ENCODE results near the gene EGR1. TPM values are rescaled to one million over a fixed set of nuclear protein-coding genes. Genes with fewer than 3 reads are reported as not detected.

EGR1 gene
- polyA plus RNA-seq, 1 of the 3 experiments (the other 2 are of a cell fraction), result 48.0 TPM

DNA sequence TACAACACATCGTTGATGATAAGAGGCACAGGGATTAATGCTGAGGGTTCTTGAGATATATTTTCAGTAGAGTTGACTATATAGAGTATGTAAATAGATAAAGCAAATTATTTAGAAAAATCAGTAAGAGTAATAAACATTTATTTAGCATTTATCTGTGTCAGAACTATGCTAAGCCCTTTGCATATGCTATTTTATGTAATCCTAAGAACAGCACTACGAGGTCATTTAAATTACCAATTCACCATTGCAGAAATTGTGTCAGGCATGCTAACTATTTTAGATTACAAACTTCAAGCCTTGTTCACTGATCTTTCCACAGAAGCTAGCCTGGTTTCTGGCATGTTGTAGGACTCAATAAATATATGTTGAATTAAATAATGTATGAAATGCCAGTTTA is 46.8 kb upstream of the EGR1 start:
- no peaks in the 10 kb centered on the region for H3K27me3 ChIP-seq (ENCODE audit: insufficient read depth)
- H4K20me1 ChIP-seq (ENCODE audit: insufficient read depth), result no peaks in the 10 kb centered on the region
- CTCF ChIA-PET, result no interaction called here
- POLR2A ChIA-PET, result no interaction called here
- no peaks in the 10 kb centered on the region for H3K4me1 ChIP-seq (ENCODE audit: control insufficient read depth in 1 of 2, insufficient read depth in 2 of 2, low read depth in 1 of 2, low read length in 1 of 2)
- DNase-seq, result no peak
- no peak overlapping the region for H3K27ac ChIP-seq (ENCODE audit: low read depth in 2 of 2, low read length in 1 of 2)
- WGBS (ENCODE audit: low lambda C conversion rate), result 90% methylated on average over 2 of the region's 2 CpGs
- H3K4me3 ChIP-seq (ENCODE audit: low read depth in 2 of 2, low read length in 1 of 2), result no peak overlapping the region
- no peaks in the 10 kb centered on the region for H3K9me3 ChIP-seq
- peaks cover 65 to 88% of the 10 kb centered on the region in 2 experiments for H3K36me3 ChIP-seq (replicated peaks in 1 of 2; ENCODE audit: control insufficient read depth in 1 of 2, insufficient read depth in 2 of 2, low read length in 1 of 2)
- H2AFZ ChIP-seq (ENCODE audit: low read depth), result no peak overlapping the region
- no peaks in the 10 kb centered on the region for H3K79me2 ChIP-seq (ENCODE audit: insufficient read depth)
- no peak for TF ChIP-seq GATA2 (CRISPR knock-in tag; IDR thresholded peaks at IDR 0.05)
- no peak for TF ChIP-seq EZH2phosphoT487 (IDR thresholded peaks at IDR 0.05; ENCODE audit: borderline replicate concordance, low read depth)
- TF ChIP-seq EP300 (IDR thresholded peaks at IDR 0.05; ENCODE audit: borderline replicate concordance in 1 of 2, low read depth in 1 of 2, low read length in 1 of 2), result no peak
- TF ChIP-seq TAF1 (IDR thresholded peaks at IDR 0.05; ENCODE audit: borderline replicate concordance, low read depth, low read length), result no peak
- no peak for TF ChIP-seq NFIC (IDR thresholded peaks at IDR 0.05; ENCODE audit: borderline replicate concordance)
- TF ChIP-seq MXI1 (IDR thresholded peaks at IDR 0.05; ENCODE audit: low read depth, low read length), result no peak
- no peak for TF ChIP-seq RAD21 (IDR thresholded peaks at IDR 0.05; ENCODE audit: low read length)
- no peak for TF ChIP-seq GABPA (IDR thresholded peaks at IDR 0.05; ENCODE audit: low read depth)
- TF ChIP-seq RFX5 (IDR thresholded peaks at IDR 0.05; ENCODE audit: low read length), result no peak
- no peak for TF ChIP-seq FOSL2 (IDR thresholded peaks at IDR 0.05; ENCODE audit: borderline replicate concordance, low read depth)
- TF ChIP-seq NRF1 (IDR thresholded peaks at IDR 0.05; ENCODE audit: low read depth, low read length), result no peak
- TF ChIP-seq TCF12 (IDR thresholded peaks at IDR 0.05), result no peak
- TF ChIP-seq, protein P1, sequence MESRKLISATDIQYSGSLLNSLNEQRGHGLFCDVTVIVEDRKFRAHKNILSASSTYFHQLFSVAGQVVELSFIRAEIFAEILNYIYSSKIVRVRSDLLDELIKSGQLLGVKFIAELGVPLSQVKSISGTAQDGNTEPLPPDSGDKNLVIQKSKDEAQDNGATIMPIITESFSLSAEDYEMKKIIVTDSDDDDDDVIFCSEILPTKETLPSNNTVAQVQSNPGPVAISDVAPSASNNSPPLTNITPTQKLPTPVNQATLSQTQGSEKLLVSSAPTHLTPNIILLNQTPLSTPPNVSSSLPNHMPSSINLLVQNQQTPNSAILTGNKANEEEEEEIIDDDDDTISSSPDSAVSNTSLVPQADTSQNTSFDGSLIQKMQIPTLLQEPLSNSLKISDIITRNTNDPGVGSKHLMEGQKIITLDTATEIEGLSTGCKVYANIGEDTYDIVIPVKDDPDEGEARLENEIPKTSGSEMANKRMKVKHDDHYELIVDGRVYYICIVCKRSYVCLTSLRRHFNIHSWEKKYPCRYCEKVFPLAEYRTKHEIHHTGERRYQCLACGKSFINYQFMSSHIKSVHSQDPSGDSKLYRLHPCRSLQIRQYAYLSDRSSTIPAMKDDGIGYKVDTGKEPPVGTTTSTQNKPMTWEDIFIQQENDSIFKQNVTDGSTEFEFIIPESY (IDR thresholded peaks at IDR 0.05; ENCODE audit: borderline replicate concordance, low read depth), result no peak
- TF ChIP-seq ELF1 (IDR thresholded peaks at IDR 0.05), result no peak
- TF ChIP-seq IRF3 (IDR thresholded peaks at IDR 0.05; ENCODE audit: low read depth, low read length), result no peak
- TF ChIP-seq, protein P2, sequence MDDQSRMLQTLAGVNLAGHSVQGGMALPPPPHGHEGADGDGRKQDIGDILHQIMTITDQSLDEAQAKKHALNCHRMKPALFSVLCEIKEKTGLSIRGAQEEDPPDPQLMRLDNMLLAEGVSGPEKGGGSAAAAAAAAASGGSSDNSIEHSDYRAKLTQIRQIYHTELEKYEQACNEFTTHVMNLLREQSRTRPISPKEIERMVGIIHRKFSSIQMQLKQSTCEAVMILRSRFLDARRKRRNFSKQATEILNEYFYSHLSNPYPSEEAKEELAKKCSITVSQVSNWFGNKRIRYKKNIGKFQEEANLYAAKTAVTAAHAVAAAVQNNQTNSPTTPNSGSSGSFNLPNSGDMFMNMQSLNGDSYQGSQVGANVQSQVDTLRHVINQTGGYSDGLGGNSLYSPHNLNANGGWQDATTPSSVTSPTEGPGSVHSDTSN (IDR thresholded peaks at IDR 0.05), result no peak
- TF ChIP-seq MAX (IDR thresholded peaks at IDR 0.05; ENCODE audit: low read depth), result no peak
- no peak for TF ChIP-seq CHD2 (IDR thresholded peaks at IDR 0.05; ENCODE audit: low read length, partially characterized antibody)
- no peak for TF ChIP-seq SMC3 (IDR thresholded peaks at IDR 0.05; ENCODE audit: low read depth, low read length)
- no peak overlapping the region for H3K9ac ChIP-seq
- H3F3A ChIP-seq (replicated peaks; ENCODE audit: insufficient read depth), result no peaks in the 10 kb centered on the region
- no peak overlapping the region for H3K4me2 ChIP-seq
- H3K9me2 ChIP-seq, result no peaks in the 10 kb centered on the region
